Endothelial cell (in vitro differentiated cells): ENCODE results near the gene GRB10. TPM values are rescaled to one million over a fixed set of nuclear protein-coding genes. Genes with fewer than 3 reads are reported as not detected.

ENCODE experiments used
- DNase-seq: peaks from one replicate; pipeline ENCODE4 v3.0.0; 2021; ENCODE audit warnings: low spot score
- H3K27ac Mint-ChIP-seq: one replicate; pipeline ENCODE4 v1.8.0; 2021; ENCODE audit warnings: mixed read lengths, inconsistent platforms; ENCODE audit not compliant: unreplicated experiment
- H3K27me3 Mint-ChIP-seq: one replicate; pipeline ENCODE4 v1.8.0; 2021; ENCODE audit warnings: mild to moderate bottlenecking, moderate library complexity, mixed read lengths, inconsistent platforms; ENCODE audit not compliant: unreplicated experiment
- H3K36me3 Mint-ChIP-seq: one replicate; pipeline ENCODE4 v1.8.0; 2021; ENCODE audit warnings: mild to moderate bottlenecking, low read depth, mixed read lengths, inconsistent platforms; ENCODE audit not compliant: unreplicated experiment
- H3K4me1 Mint-ChIP-seq: one replicate; pipeline ENCODE4 v1.8.0; 2021; ENCODE audit warnings: mild to moderate bottlenecking, mixed read lengths, inconsistent platforms; ENCODE audit not compliant: unreplicated experiment
- H3K4me3 Mint-ChIP-seq: one replicate; pipeline ENCODE4 v1.8.0; 2021; ENCODE audit warnings: mild to moderate bottlenecking, mixed read lengths, inconsistent platforms; ENCODE audit not compliant: unreplicated experiment
- H3K9me3 Mint-ChIP-seq: one replicate; pipeline ENCODE4 v1.8.0; 2021; ENCODE audit warnings: mixed read lengths, inconsistent platforms; ENCODE audit not compliant: unreplicated experiment
- total RNA-seq: library from RNA; stranded (reverse); fragmentation: NEBNext Ultra II Directional; extraction: Animal tissue kit (Norgen Biotek cat#: 25700); gene quantifications from one replicate; pipeline ENCODE4 v1.2.1, GENCODE V29; 2021; ENCODE audit not compliant: unreplicated experiment
- TF ChIP-seq, protein P1 (sequence below): fragments of 200-600 bp; sonication (generic); IDR thresholded peaks from one replicate; pipeline ENCODE4 v1.5.0; 2021; ENCODE audit warnings: antibody characterized with exemption; ENCODE audit not compliant: unreplicated experiment

The GRB10 gene
- total RNA-seq, 1 donor from 2014 or later, result 164 TPM

DNA sequence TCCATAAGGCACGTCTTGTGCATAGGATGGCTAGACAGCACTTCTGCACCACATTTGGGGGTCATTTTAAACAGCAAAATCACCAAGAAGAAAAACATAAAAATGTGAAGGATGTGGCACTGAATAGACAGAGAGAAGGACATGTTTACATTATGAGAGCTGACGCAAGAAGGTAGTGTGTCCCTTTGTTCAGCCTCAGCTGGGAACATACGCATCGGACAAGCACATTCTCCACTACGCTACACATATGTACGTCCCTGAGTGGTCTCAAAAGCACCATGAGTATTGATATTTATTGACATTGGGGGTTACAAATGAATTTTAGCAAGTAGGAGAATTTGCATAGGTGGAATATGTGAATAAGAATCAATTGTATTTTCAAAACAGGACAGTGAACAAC lies 237.7 kb downstream of the GRB10 start:
- TF ChIP-seq, protein P1, sequence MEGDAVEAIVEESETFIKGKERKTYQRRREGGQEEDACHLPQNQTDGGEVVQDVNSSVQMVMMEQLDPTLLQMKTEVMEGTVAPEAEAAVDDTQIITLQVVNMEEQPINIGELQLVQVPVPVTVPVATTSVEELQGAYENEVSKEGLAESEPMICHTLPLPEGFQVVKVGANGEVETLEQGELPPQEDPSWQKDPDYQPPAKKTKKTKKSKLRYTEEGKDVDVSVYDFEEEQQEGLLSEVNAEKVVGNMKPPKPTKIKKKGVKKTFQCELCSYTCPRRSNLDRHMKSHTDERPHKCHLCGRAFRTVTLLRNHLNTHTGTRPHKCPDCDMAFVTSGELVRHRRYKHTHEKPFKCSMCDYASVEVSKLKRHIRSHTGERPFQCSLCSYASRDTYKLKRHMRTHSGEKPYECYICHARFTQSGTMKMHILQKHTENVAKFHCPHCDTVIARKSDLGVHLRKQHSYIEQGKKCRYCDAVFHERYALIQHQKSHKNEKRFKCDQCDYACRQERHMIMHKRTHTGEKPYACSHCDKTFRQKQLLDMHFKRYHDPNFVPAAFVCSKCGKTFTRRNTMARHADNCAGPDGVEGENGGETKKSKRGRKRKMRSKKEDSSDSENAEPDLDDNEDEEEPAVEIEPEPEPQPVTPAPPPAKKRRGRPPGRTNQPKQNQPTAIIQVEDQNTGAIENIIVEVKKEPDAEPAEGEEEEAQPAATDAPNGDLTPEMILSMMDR, result no peak
- peaks cover 7% of the 10 kb centered on the region for H3K4me1 Mint-ChIP-seq
- no peak overlapping the region for H3K27ac Mint-ChIP-seq
- no peak for DNase-seq
- H3K36me3 Mint-ChIP-seq, result no peaks in the 10 kb centered on the region
- H3K4me3 Mint-ChIP-seq, result no peak overlapping the region
- peaks cover 3% of the 10 kb centered on the region for H3K27me3 Mint-ChIP-seq
- H3K9me3 Mint-ChIP-seq, result no peaks in the 10 kb centered on the region

DNA sequence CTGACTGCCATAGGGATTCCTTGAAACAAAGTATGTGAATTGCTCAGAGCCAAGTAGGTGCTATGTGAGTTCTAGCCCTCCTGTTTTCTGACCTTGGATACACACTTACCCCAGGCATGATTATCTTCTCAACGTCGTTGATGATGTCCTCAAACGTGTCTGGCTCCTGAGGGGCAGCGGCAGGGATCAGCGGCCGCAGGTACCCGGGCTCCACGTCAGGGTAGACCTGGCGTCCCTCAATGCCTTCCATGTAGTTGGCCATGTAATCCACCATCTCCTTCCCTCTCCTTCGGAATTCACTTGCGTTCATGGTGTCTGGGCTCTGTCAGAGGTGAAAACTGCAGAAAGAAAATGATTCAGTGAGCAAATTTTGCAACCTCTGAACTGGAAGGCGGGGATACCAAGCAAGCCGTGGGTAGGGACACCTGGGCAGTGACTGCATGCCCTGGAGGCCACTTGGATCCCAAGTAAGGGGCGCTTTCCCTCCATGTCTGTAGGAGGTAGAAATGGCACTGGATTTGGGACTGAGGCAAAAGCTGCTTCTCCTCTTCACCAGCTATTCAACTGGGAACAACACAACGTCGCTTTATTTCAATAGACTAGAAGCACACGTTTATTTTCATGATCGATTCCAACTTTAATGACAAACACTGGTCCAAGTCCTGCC lies 238.8 kb downstream of the GRB10 start:
- Mint-ChIP-seq H3K36me3 (no peaks in the 10 kb centered on the region), H3K4me1 (peaks cover 7% of the 10 kb centered on the region), H3K9me3 (no peaks in the 10 kb centered on the region), H3K27ac (no peak overlapping the region), H3K27me3 (peaks cover 3% of the 10 kb centered on the region), H3K4me3 (no peak overlapping the region)
- no peak for DNase-seq
- TF ChIP-seq, protein P1, result no peak

DNA sequence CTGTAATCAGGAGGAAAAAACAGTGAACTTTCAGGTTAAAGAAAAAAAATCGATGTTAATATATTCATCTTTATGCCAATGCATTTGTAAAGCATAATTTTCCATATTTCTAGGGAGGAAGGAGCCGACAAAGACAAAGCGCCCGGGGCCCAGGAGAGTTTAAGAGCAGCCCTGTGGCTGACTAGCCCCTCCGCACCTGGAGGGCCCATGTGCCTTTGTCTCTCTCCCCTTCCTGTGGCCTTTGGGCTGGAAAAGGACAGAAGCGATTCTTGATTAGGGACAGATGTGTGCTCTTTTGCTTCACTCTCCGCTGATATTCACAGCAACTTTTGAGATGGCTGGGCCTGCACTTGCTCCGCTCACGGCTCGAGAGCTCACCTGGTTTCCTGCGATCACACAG lies 240.6 kb downstream of the GRB10 start:
- H3K4me3 Mint-ChIP-seq, result no peak overlapping the region
- no peaks in the 10 kb centered on the region for H3K36me3 Mint-ChIP-seq
- peaks cover 3% of the 10 kb centered on the region for H3K27me3 Mint-ChIP-seq
- no peaks in the 10 kb centered on the region for H3K9me3 Mint-ChIP-seq
- H3K4me1 Mint-ChIP-seq, result peaks cover 7% of the 10 kb centered on the region
- TF ChIP-seq, protein P1, result no peak
- DNase-seq, result no peak
- H3K27ac Mint-ChIP-seq, result no peak overlapping the region

DNA sequence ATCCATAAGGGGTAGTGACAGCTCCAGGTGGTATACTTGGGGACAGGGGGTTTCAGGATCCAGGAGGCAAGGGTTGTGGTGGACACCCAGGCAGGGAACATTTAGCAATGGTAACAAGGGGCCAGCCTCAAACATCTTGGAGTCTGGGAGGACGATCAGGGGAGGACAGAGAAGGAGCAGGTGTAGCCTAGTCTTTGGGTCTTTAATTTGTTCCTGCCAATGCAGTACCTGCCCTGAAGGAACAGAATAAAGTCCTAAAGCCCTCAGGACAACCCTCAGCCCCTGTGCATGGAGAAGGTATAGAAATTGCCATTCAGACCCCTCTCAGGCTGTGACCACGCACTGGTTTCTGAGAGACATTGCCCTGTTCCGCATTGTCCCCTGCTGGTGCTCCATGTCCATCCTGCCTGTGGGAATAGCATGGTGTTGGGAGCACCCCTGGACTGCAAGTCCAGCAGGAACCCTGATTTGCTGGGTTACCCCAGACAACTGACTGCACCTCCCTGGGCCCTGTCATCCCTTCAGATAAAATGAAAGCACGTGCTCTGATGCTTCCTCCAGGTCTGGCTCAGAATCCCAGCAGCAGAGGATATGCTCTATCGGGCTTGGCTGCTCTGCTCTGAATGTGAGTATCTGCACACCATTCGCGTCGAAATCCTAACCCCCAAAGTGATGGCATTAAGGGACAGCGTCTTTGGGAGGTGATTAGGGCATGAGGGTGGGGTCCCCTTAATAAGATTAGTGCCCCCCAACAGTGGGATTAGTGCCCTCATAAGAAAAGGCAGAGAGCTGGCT lies 241.7 kb downstream of the GRB10 start:
- no peak for DNase-seq
- H3K27me3 Mint-ChIP-seq, result peaks cover 3% of the 10 kb centered on the region
- H3K9me3 Mint-ChIP-seq, result no peaks in the 10 kb centered on the region
- no peak overlapping the region for H3K27ac Mint-ChIP-seq
- peaks cover 7% of the 10 kb centered on the region for H3K4me1 Mint-ChIP-seq
- no peaks in the 10 kb centered on the region for H3K36me3 Mint-ChIP-seq
- TF ChIP-seq, protein P1, result no peak
- H3K4me3 Mint-ChIP-seq, result no peak overlapping the region

Other genes starting within 250 kb of the GRB10 start
- gene DDC, start 217.5 kb downstream of the GRB10 start, total RNA-seq, result not detected